HAP-1 (cell line): Measurements from ENCODE around the gene SHROOM3.
"Not testable (repeated sequence)": the region's sequence is repeated elsewhere in the genome, so short reads cannot be mapped to it uniquely, and the experiment has no call there.

Experiments
- DNase-seq, 2 experiments: peaks; one replicate each; pipeline ENCODE4 v3.0.0-alpha.2; 2016 to 2020; ENCODE audit warnings: low spot score in 2 of 2
- H3K27me3 ChIP-seq: fragments of 250-450 bp; sonication (Bioruptor Pico); 2 replicates; pipeline ENCODE4 v1.5.1; 2020; ENCODE audit warnings: low read depth, mild to moderate bottlenecking, moderate library complexity
- H3K36me3 ChIP-seq: fragments of 250-450 bp; sonication (Bioruptor Pico); replicated peaks from 2 replicates; pipeline ENCODE4 v1.5.1; 2020; ENCODE audit warnings: mild to moderate bottlenecking
- H3K4me1 ChIP-seq: fragments of 250-450 bp; sonication (Bioruptor Pico); 2 replicates; pipeline ENCODE4 v1.5.1; 2020; ENCODE audit warnings: mild to moderate bottlenecking
- H3K4me3 ChIP-seq: fragments of 250-450 bp; sonication (Bioruptor Pico); 2 replicates; pipeline ENCODE4 v1.5.1; 2020; ENCODE audit warnings: mild to moderate bottlenecking, moderate library complexity
- H3K9me3 ChIP-seq: fragments of 250-450 bp; sonication (Bioruptor Pico); 2 replicates; pipeline ENCODE4 v1.5.1; 2020; ENCODE audit warnings: mild to moderate bottlenecking, moderate library complexity
- in situ Hi-C: fragments of 300-500 bp; cut with MboI; formaldehyde crosslinking; loops from 3 replicates; pipeline ENCODE4 v1.14.3; 2020; ENCODE audit warnings: low sequenced_read_pairs, inconsistent platforms, mixed read lengths

SHROOM3 gene

GRCh38 chr4:76595435-76595834, 160.4 kb downstream of the SHROOM3 start:
- no peak for DNase-seq
- Histone ChIP-seq H3K9me3 (no peaks in the 10 kb centered on the region), H3K27me3 (no peaks in the 10 kb centered on the region), H3K4me1 (peaks cover 36% of the 10 kb centered on the region), H3K4me3 (no peak overlapping the region), H3K36me3 (no peaks in the 10 kb centered on the region)
- in situ Hi-C loops = no loop called here

DNA sequence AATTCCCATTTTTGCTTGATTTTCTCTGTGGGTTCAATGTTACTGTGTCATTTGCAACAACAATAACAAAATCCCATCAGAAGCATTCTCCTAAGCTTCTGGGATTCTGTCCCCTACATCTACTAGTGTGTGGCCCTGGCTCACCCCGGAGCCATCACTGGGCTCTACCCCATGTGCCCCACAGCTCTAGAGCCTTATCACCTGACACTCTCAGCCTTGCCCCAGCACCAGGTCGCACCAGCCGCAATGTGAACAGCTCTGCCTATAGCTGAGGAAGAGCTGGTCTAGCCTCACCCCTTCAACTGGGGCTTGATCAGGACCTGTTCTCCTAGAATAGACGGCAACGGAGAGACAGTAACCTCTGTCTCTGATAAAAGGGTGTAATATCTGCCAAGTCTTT, 161.7 kb downstream of the SHROOM3 start:
- no peaks in the 10 kb centered on the region for H3K9me3 ChIP-seq
- H3K4me3 ChIP-seq = no peak overlapping the region
- H3K36me3 ChIP-seq = no peaks in the 10 kb centered on the region
- peaks cover 24% of the 10 kb centered on the region for H3K4me1 ChIP-seq
- in situ Hi-C loops = no loop called here
- no peaks in the 10 kb centered on the region for H3K27me3 ChIP-seq
- no peak for DNase-seq

- Histone ChIP-seq H3K27me3 (no peaks in the 10 kb centered on the region), H3K9me3 (no peaks in the 10 kb centered on the region), H3K4me1 (peaks cover 17% of the 10 kb centered on the region), H3K4me3 (no peak overlapping the region), H3K36me3 (no peaks in the 10 kb centered on the region)
- in situ Hi-C loops = no loop called here
- no peak for DNase-seq
These were observed 162.5 kb downstream of the SHROOM3 start for GRCh38 chr4:76597423-76597979.

DNA sequence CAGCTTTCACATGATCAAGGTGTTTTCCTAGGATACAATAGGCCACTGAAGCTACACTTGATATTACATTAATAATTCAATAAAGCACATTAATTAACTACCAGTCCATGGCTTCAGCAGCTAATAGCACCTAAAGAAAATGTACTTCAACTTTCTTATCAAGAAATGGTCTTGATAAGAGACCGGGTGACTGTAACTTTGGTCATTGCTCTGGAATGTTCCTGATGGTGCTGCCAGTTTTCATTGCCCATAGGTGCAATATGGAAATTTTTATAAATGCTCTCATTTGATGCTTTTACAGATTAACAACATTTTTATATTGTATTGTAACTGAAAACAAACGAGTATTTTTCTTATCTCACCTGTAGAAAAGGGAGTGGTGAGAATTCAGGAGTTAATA, 165.4 kb downstream of the SHROOM3 start:
- no peaks in the 10 kb centered on the region for H3K9me3 ChIP-seq
- H3K4me1 ChIP-seq = peaks cover 25% of the 10 kb centered on the region

GRCh38 chr4:76601791-76602190, 166.8 kb downstream of the SHROOM3 start:
- DNase-seq = no peak

More for the DNA sequence above, 165.4 kb downstream of the SHROOM3 start:
- in situ Hi-C loops = no loop called here
- no peaks in the 10 kb centered on the region for H3K27me3 ChIP-seq
- no peaks in the 10 kb centered on the region for H3K36me3 ChIP-seq
- no peak for DNase-seq
- H3K4me3 ChIP-seq = no peak overlapping the region

DNA sequence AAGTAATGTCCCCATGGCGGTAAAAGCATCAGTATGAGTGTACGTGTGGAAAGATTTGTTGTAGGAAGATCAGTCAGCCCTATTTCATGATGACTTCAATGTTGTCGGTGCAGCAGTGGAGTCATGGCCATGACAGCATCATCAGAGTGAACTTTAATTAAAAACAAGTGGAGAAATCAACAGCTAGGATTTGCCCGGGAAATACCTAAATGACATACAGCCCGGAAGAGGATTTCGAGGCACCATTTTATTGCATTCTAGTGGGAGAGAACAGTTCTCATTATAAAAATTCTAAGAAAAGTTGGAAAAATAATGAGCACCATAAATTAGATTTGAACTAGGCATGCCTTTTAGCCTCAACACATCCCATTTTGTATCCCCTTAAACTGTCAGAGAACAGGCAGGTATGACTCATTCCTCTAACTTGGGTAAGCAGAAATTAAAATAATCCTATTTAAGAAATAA, 170.1 kb downstream of the SHROOM3 start:
- Histone ChIP-seq H3K4me1 (peaks cover 39% of the 10 kb centered on the region), H3K27me3 (no peaks in the 10 kb centered on the region), H3K9me3 (no peaks in the 10 kb centered on the region), H3K36me3 (no peaks in the 10 kb centered on the region), H3K4me3 (no peak overlapping the region)
- DNase-seq = no peak
- in situ Hi-C loops = no loop called here

More at GRCh38 chr4:76601791-76602190, 166.8 kb downstream of the SHROOM3 start:
- H3K9me3 ChIP-seq = no peaks in the 10 kb centered on the region
- in situ Hi-C loops = no loop called here
- H3K4me3 ChIP-seq = no peak overlapping the region
- H3K27me3 ChIP-seq = no peaks in the 10 kb centered on the region
- H3K4me1 ChIP-seq = peaks cover 37% of the 10 kb centered on the region
- no peaks in the 10 kb centered on the region for H3K36me3 ChIP-seq

DNA sequence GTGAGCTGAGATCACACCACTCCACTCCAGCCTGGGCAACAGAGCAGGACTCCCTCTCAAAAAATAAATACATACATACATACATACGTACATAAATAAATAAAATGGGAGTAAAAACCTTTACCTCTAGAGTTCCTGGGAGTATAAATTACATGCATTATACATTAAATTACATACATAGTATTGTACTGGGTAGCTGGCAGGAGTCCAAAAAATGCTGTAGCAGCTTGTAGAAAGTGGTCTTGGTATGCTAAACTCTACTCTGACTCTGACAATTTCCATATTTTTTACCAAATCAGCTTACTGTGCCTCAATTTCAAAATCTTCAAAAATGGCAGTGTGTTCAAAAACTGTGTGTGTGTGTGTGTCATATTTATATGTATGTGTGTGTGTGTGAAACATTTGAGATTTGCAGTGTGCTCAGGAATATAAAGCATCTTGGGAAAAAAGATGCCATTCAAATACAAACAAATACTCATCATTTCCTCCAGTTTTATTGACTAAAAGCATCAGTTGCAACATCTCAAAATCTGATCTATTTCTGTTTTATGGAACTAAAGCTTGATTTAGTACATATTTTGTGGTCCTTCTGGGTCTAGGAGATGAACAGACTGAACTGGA, 171.7 kb downstream of the SHROOM3 start:
- peak; percentile 60 to 68 for DNase-seq
- Histone ChIP-seq H3K9me3 (no peaks in the 10 kb centered on the region), H3K36me3 (no peaks in the 10 kb centered on the region), H3K27me3 (no peaks in the 10 kb centered on the region), H3K4me1 (peaks cover 44% of the 10 kb centered on the region), H3K4me3 (no peak overlapping the region)
- in situ Hi-C loops = no loop called here

DNA sequence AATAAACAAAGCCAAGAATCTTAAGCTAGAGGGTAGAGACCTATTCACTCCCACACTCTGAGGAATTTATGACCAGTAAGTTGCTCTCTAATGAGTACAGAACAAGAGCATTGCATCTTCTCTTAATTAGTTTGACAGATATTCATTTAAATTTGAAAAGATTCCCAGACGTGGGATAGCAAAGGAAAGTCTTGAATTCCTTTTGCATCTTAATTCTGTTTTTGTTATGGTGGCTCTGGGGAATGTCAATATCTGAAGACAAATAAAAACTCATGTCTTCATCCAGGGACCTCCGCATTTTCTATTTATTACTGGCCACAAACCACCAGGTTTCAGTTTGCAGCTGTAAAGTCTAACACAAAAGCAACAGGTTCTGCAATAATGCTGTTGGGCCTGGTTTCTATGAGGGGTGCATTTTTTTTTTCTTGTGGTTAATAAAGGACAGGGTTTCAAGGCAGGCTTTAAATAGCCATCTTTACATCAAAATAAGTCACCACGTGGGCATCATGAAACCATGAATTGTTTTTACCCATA, 172.3 kb downstream of the SHROOM3 start:
- in situ Hi-C loops = no loop called here
- H3K27me3 ChIP-seq = no peaks in the 10 kb centered on the region

GRCh38 chr4:76607846-76608245, 172.8 kb downstream of the SHROOM3 start:
- DNase-seq = peak in 1 of 2 experiments; percentile 50
- Histone ChIP-seq H3K9me3 (no peaks in the 10 kb centered on the region), H3K27me3 (no peaks in the 10 kb centered on the region), H3K4me1 (peaks cover 44% of the 10 kb centered on the region), H3K36me3 (no peaks in the 10 kb centered on the region), H3K4me3 (no peak overlapping the region)
- in situ Hi-C loops = no loop called here

More for the DNA sequence above, 172.3 kb downstream of the SHROOM3 start:
- peak; percentile 73 to 99 for DNase-seq
- Histone ChIP-seq H3K4me1 (peaks cover 44% of the 10 kb centered on the region), H3K4me3 (no peak overlapping the region), H3K36me3 (no peaks in the 10 kb centered on the region), H3K9me3 (no peaks in the 10 kb centered on the region)

GRCh38 chr4:76608549-76608948, 173.5 kb downstream of the SHROOM3 start:
- H3K27me3 ChIP-seq, H3K4me3 ChIP-seq, DNase-seq, in situ Hi-C loops, H3K9me3 ChIP-seq, H3K36me3 ChIP-seq: not testable (repeated sequence)
- H3K4me1 ChIP-seq = peaks cover 44% of the 10 kb centered on the region

DNA sequence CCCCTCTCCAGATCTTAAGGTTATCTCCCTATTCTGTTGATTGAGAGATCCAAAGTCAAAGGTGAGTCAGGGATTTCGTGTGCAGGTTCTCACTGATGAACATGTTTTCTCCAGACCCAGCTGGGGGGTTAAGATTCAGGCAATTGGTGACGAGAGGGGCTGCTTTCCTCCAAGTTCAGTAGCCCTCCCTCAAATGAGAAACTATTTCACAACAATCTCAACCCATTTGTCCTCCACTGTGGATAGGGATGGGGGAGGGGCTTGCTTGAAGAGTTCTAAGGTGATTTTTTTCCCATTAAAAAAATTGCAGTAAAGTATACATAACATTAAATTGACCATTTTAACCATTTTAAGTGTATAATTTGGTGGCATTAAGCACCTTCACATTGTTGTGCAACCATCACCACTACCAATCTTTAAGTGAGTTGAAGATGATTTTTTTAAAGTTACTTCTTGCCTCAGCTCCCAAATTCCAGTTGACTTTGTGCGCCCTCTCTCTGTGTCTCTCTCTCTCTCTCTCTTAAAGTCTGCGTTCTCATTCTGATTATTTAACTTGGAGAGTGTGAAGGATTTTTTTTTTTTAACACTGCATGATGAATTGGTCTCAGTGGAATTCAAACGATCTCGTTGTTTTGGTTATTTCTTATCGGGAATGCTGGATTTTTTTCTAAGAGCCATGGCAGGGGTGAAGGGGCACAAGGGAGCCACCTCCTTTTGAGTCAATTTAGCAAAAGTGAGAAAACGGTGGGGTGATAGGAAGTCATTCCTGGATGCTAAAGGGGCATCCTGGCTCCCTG, 175.9 kb downstream of the SHROOM3 start:
- Histone ChIP-seq H3K9me3 (no peaks in the 10 kb centered on the region), H3K27me3 (no peaks in the 10 kb centered on the region), H3K36me3 (no peaks in the 10 kb centered on the region), H3K4me3 (no peak overlapping the region), H3K4me1 (peaks cover 32% of the 10 kb centered on the region)
- in situ Hi-C loops = no loop called here
- no peak for DNase-seq

GRCh38 chr4:76611616-76612207, 176.7 kb downstream of the SHROOM3 start:
- Histone ChIP-seq H3K36me3 (no peaks in the 10 kb centered on the region), H3K4me3 (no peak overlapping the region), H3K9me3 (no peaks in the 10 kb centered on the region), H3K4me1 (peaks cover 25% of the 10 kb centered on the region), H3K27me3 (no peaks in the 10 kb centered on the region)
- no peak for DNase-seq
- in situ Hi-C loops = no loop called here

DNA sequence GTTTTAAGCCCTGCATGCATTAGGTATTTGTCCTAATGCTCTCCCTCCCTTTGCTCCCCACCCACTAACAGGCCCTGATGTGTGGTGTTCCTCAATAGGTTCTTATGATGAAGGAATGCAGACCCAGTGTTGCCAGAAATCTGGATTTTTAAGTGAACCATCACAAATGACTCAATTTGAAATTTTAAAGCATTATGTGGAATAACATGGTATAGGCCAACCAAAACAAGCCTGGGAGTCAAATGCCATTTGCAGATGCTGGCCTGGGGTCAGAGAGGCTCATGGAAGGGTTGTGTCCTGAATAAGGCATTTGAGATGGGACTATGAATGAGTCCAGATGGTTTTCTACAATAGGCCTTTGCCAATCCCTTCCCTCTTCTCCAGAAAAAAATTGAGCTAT, 179.6 kb downstream of the SHROOM3 start:
- Histone ChIP-seq H3K4me1 (peaks cover 15% of the 10 kb centered on the region), H3K36me3 (no peaks in the 10 kb centered on the region), H3K9me3 (no peaks in the 10 kb centered on the region), H3K27me3 (no peaks in the 10 kb centered on the region), H3K4me3 (no peak overlapping the region)
- no peak for DNase-seq
- in situ Hi-C loops = no loop called here
